ENCODE results near the gene KRTAP10-3. TPM values are rescaled to one million over a fixed set of nuclear protein-coding genes. Genes with fewer than 3 reads are reported as not detected.

The KRTAP10-3 gene
- total RNA-seq, 1 experiment from 2014 or later = not detected

DNA sequence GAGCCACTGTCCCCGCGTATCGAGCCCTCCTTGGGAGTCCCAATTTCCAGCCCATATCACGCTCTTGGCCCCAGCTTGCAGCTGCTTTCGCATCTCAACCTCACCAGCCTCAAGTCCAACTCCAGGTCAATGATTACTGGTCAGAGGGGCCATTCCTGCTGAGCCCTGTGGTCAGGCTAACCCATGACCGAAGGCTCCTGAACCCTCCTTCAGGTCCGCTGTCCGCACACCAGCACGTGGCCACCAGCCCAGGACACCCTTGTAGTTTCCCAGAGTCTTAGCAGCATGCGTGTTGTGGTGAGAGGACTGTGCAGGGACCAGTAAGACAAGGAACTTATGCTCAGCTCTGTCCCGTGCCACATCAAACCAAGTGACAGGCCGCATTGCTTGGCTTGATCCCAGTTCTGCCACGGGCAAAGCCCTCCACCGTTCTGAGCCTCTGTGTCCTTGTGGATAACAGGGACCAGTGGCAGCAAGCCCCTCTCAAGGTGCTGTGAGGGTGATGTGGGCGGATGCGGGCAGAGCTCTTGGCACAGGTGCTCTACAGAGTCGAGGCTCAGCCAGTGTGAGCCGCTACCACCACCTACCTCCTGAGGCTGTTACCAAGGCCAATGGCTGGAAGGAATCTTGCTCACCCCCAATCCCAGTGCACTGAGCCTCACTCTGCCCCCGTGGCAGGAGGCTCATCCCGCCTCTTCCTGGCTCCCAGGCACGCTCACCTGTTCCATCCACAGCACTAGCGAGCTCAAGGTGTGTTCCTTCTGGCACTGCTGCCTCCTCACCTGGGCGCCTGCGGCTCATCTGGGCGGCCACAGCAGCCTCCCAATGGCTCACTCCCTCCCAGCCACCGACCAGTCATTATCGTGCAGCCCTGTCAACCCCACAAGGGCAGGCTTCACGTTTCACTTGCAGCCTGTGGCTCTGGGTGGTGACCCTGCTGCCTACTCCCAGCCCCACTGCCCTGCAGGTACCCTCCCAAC, 39.0 kb downstream of the KRTAP10-3 start:
- no peak overlapping the region for H3K9ac ChIP-seq (ENCODE audit: low read length)
- TF ChIP-seq POLR2A (IDR thresholded peaks at IDR 0.05; ENCODE audit: borderline replicate concordance, extremely low read depth, insufficient read depth, insufficient read length) (no peak), POLR2AphosphoS5 (IDR thresholded peaks at IDR 0.05; ENCODE audit: low read depth, low read length) (no peak), ELF1 (IDR thresholded peaks at IDR 0.05; ENCODE audit: borderline replicate concordance, low read depth) (no peak), TCF7L2 (IDR thresholded peaks at IDR 0.05; ENCODE audit: borderline replicate concordance, extremely low read depth, insufficient read depth, insufficient read length) (no peak), JUND (IDR thresholded peaks at IDR 0.05) (no peak), EZH2 (IDR thresholded peaks at IDR 0.05) (no peak)
- TF ChIP-seq, protein P1, sequence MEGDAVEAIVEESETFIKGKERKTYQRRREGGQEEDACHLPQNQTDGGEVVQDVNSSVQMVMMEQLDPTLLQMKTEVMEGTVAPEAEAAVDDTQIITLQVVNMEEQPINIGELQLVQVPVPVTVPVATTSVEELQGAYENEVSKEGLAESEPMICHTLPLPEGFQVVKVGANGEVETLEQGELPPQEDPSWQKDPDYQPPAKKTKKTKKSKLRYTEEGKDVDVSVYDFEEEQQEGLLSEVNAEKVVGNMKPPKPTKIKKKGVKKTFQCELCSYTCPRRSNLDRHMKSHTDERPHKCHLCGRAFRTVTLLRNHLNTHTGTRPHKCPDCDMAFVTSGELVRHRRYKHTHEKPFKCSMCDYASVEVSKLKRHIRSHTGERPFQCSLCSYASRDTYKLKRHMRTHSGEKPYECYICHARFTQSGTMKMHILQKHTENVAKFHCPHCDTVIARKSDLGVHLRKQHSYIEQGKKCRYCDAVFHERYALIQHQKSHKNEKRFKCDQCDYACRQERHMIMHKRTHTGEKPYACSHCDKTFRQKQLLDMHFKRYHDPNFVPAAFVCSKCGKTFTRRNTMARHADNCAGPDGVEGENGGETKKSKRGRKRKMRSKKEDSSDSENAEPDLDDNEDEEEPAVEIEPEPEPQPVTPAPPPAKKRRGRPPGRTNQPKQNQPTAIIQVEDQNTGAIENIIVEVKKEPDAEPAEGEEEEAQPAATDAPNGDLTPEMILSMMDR (IDR thresholded peaks at IDR 0.05 in 2 of 3, conservative IDR thresholded peaks at IDR 0.05 in 1 of 3; ENCODE audit: borderline replicate concordance in 1 of 3, insufficient read depth in 1 of 3, low read depth in 2 of 3, low read length in 2 of 3) = no peak
- TF ChIP-seq, protein P2, sequence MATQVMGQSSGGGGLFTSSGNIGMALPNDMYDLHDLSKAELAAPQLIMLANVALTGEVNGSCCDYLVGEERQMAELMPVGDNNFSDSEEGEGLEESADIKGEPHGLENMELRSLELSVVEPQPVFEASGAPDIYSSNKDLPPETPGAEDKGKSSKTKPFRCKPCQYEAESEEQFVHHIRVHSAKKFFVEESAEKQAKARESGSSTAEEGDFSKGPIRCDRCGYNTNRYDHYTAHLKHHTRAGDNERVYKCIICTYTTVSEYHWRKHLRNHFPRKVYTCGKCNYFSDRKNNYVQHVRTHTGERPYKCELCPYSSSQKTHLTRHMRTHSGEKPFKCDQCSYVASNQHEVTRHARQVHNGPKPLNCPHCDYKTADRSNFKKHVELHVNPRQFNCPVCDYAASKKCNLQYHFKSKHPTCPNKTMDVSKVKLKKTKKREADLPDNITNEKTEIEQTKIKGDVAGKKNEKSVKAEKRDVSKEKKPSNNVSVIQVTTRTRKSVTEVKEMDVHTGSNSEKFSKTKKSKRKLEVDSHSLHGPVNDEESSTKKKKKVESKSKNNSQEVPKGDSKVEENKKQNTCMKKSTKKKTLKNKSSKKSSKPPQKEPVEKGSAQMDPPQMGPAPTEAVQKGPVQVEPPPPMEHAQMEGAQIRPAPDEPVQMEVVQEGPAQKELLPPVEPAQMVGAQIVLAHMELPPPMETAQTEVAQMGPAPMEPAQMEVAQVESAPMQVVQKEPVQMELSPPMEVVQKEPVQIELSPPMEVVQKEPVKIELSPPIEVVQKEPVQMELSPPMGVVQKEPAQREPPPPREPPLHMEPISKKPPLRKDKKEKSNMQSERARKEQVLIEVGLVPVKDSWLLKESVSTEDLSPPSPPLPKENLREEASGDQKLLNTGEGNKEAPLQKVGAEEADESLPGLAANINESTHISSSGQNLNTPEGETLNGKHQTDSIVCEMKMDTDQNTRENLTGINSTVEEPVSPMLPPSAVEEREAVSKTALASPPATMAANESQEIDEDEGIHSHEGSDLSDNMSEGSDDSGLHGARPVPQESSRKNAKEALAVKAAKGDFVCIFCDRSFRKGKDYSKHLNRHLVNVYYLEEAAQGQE (IDR thresholded peaks at IDR 0.05; ENCODE audit: low read depth) = no peak
- TF ChIP-seq, protein P3, sequence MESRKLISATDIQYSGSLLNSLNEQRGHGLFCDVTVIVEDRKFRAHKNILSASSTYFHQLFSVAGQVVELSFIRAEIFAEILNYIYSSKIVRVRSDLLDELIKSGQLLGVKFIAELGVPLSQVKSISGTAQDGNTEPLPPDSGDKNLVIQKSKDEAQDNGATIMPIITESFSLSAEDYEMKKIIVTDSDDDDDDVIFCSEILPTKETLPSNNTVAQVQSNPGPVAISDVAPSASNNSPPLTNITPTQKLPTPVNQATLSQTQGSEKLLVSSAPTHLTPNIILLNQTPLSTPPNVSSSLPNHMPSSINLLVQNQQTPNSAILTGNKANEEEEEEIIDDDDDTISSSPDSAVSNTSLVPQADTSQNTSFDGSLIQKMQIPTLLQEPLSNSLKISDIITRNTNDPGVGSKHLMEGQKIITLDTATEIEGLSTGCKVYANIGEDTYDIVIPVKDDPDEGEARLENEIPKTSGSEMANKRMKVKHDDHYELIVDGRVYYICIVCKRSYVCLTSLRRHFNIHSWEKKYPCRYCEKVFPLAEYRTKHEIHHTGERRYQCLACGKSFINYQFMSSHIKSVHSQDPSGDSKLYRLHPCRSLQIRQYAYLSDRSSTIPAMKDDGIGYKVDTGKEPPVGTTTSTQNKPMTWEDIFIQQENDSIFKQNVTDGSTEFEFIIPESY (IDR thresholded peaks at IDR 0.05; ENCODE audit: extremely low read depth, insufficient replicate concordance, low read length) = no peak
- no peaks in the 10 kb centered on the region for H3K9me2 ChIP-seq (ENCODE audit: insufficient read depth)
- H3K36me3 ChIP-seq (ENCODE audit: control insufficient read depth in 1 of 2, insufficient read depth in 2 of 2, low read length in 2 of 2) = no peaks in the 10 kb centered on the region
- DNase-seq (ENCODE audit: low read depth, low spot score) (no peak), ATAC-seq (no peak)
- no peak overlapping the region for H3K4me3 ChIP-seq (replicated peaks in 1 of 2; ENCODE audit: low read depth in 1 of 2, low read length in 2 of 2)
- ChIA-PET RAD21 (ENCODE audit: low non-redundant PET in 1 of 2, low total read pairs in 2 of 2, uncharacterized antibody in 2 of 2, unreplicated experiment in 2 of 2) (no interaction called here), CTCF (no interaction called here), POLR2A (no interaction called here)
- peaks cover 12% of the 10 kb centered on the region; the same call in 1 of the 2 replicates for H3K79me2 ChIP-seq (ENCODE audit: insufficient read depth, low read length)
- H3K27ac ChIP-seq (ENCODE audit: low read depth, low read length) = no peak overlapping the region
- no peak overlapping the region for H2AFZ ChIP-seq (ENCODE audit: low read depth, low read length, poor library complexity, severe bottlenecking)
- no peaks in the 10 kb centered on the region for H4K20me1 ChIP-seq (ENCODE audit: insufficient read depth)
- peaks cover 3 to 17% of the 10 kb centered on the region in 2 experiments; a peak in 1 of 4 replicates for H3K9me3 ChIP-seq (ENCODE audit: control insufficient read depth in 1 of 2, insufficient read depth in 1 of 2, low read depth in 1 of 2, low read length in 2 of 2)
- intact Hi-C loops (cut with micrococcal nuclease) = loop anchor here (10.0 kb wide), 1 partner anchor 615 kb away; no protein-coding TSS in a partner anchor
- BruUV-seq (replicated peaks) = no TSS peak
- peaks cover 3 to 13% of the 10 kb centered on the region in 2 experiments; a peak in 2 of 4 replicates for H3K4me1 ChIP-seq (ENCODE audit: control insufficient read depth in 1 of 2, insufficient read depth in 2 of 2, low read length in 2 of 2)
- H3K27me3 ChIP-seq (ENCODE audit: insufficient read depth, low read length) = no peaks in the 10 kb centered on the region
- H3K4me2 ChIP-seq (ENCODE audit: low read length) = no peak overlapping the region
